Loucy (cell line): ENCODE results near the gene CNOT8.
"Not testable (repeated sequence)": the region's sequence is repeated elsewhere in the genome, so short reads cannot be mapped to it uniquely, and the experiment has no call there.

Source experiments
- CTCF ChIP-seq: fragments of 200-600 bp; sonication (generic); conservative IDR thresholded peaks from 2 replicates; pipeline ENCODE4 v1.5.1; 2014; ENCODE audit warnings: mild to moderate bottlenecking, antibody characterized with exemption, low read length
- EZH2phosphoT487 ChIP-seq: fragments of 200-600 bp; IDR thresholded peaks from 2 replicates; pipeline ENCODE4 v1.6.1; 2018; ENCODE audit warnings: antibody characterized with exemption, mild to moderate bottlenecking, moderate library complexity, borderline replicate concordance

- TF ChIP-seq CTCF, EZH2phosphoT487: not testable (repeated sequence)
These were observed 35.5 kb upstream of the CNOT8 start for GRCh38 chr5:154822896-154823295.
